Natural killer cell treated with Interleukin-12 subunit alpha and Interleukin-12 subunit beta and Interleukin-15 and Interleukin-18, amount 100 ng/mL, for 72 hours (primary cell): ENCODE data around the gene PVR. TPM values are rescaled to one million over a fixed set of nuclear protein-coding genes. Genes with fewer than 3 reads are reported as not detected.

Experiments
- ATAC-seq, 2 donors: fragments of 150-1000 bp; cut with Tn5 transposase in 1 of 2; sonication (Bioruptor Pico), chemical (Tn5 transposase) in 1 of 2; 2 replicates each; pipeline ENCODE4 v1.10.0; 2021
- DNase-seq: peaks from one replicate; pipeline ENCODE4 v3.0.0; 2022; ENCODE audit warnings: low spot score
- H3K27ac Mint-ChIP-seq, 2 donors: 1 replicate in 1 of 2; 2 replicates in 1 of 2; pipeline ENCODE4 v1.8.0; 2022; ENCODE audit warnings: mixed read lengths in 2 of 2, mild to moderate bottlenecking in 1 of 2, moderate library complexity in 1 of 2
- H3K27me3 Mint-ChIP-seq, 2 donors: 1 replicate in 1 of 2; 2 replicates in 1 of 2; pipeline ENCODE4 v1.8.0; 2022; ENCODE audit warnings: mixed read lengths in 2 of 2
- H3K36me3 Mint-ChIP-seq: one replicate; pipeline ENCODE4 v1.8.0; 2022; ENCODE audit warnings: mixed read lengths
- H3K4me1 Mint-ChIP-seq, 2 donors: 1 replicate in 1 of 2; 2 replicates in 1 of 2; pipeline ENCODE4 v1.8.0; 2022; ENCODE audit warnings: low read depth in 2 of 2, mixed read lengths in 2 of 2, mild to moderate bottlenecking in 1 of 2
- H3K4me3 Mint-ChIP-seq: one replicate; pipeline ENCODE4 v1.8.0; 2022; ENCODE audit warnings: mixed read lengths
- H3K9me3 Mint-ChIP-seq: 2 replicates; pipeline ENCODE4 v1.8.0; 2022; ENCODE audit warnings: mixed read lengths
- total RNA-seq, 2 donors: library from RNA; stranded (reverse); gene quantifications; one replicate each; pipeline ENCODE4 v1.2.3, GENCODE V29; 2022

Gene PVR
- total RNA-seq, 2 donors from 2014 or later: 11.7 to 20.3 TPM

DNA sequence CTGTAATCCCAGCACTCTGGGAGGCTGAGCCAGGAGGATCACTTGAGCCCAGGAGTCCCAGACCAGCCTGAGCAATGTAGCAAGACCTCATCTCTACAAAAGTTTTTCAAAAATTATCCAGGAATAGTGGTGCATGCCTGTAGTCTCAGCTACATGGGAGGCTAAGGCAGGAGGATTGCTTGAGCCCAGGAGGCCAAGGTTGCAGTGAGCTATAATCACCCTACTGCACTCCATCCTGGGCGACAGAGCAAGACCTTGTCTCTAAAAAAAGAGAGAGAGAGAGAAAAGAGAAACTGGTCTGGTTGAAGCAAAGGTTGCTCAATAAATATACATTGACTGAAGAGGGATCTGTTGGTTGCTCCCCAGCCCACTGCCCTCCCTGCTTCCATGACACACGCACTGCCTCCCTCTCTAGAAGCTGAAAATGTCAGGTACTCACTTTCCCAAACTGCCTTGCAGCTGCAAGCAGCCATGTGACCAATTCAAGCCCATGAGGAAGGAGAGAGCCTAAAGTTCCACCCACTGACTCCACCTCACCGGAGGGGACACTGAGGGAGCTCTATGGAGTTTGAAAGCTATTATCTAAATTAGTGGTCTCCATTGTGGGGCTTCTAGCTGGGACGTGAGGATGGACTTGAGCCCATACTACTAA, 69.3 kb downstream of the PVR start:
- Mint-ChIP-seq H3K36me3 (peaks cover 17% of the 10 kb centered on the region), H3K4me3 (no peak overlapping the region), H3K27me3 (peaks cover 0 to 5% of the 10 kb centered on the region in 2 donors), H3K9me3 (peaks cover 3% of the 10 kb centered on the region), H3K27ac (no peak overlapping the region), H3K4me1 (peaks cover 10 to 13% of the 10 kb centered on the region in 2 donors)
- ATAC-seq (no peak), DNase-seq (no peak)

Other genes starting within 250 kb of the PVR start
- gene ZNF285, start 242.3 kb upstream of the PVR start, total RNA-seq: 1 to 10 TPM in 1 of 2 donors, under 1 TPM in 1; 0.20 to 1.5 TPM
- gene ZNF229, start 195.4 kb upstream of the PVR start, total RNA-seq: under 1 TPM in 1 of 2 donors, not detected in 1; 0.24 TPM
- gene ZNF180, start 143.4 kb upstream of the PVR start, total RNA-seq: 1 to 10 TPM; 9.2 to 9.3 TPM
- gene CEACAM20, start 114.2 kb upstream of the PVR start, total RNA-seq: not detected
- not detected for gene IGSF23, start 30.3 kb upstream of the PVR start, total RNA-seq
- gene CEACAM19, start 27.6 kb downstream of the PVR start, total RNA-seq: 1 to 10 TPM; 1.6 to 1.9 TPM
- not detected for gene CEACAM16, start 55.2 kb downstream of the PVR start, total RNA-seq
- gene BCL3, start 104.8 kb downstream of the PVR start, total RNA-seq: 100 to 1,000 TPM; 117 to 122 TPM
- not detected for gene CBLC, start 134.0 kb downstream of the PVR start, total RNA-seq
- not detected for gene BCAM, start 165.2 kb downstream of the PVR start, total RNA-seq
- 1 to 10 TPM; 1.3 to 1.6 TPM for gene NECTIN2, start 202.4 kb downstream of the PVR start, total RNA-seq
- 100 to 1,000 TPM; 119 to 240 TPM for gene TOMM40, start 247.3 kb downstream of the PVR start, total RNA-seq